ENCODE measurements around the gene PLCB1.

GRCh38 chr20:8454137-8454712 lies 322.2 kb downstream of the PLCB1 start:
- TF ChIP-seq CTCF (conservative IDR thresholded peaks at IDR 0.05; ENCODE audit: low read depth, low read length) (peak; percentile 63), EZH2 (IDR thresholded peaks at IDR 0.05; ENCODE audit: borderline replicate concordance, low read depth, low read length, poor library complexity, severe bottlenecking) (no peak)
